CD4-positive, alpha-beta T cell treated with Interleukin-21 for 1 hour (primary cell): ENCODE results near the gene ATP8B4.
"Not testable (repeated sequence)": the region's sequence is repeated elsewhere in the genome, so short reads cannot be mapped to it uniquely, and the experiment has no call there.

Experiments
- DNase-seq: peaks from one replicate; pipeline ENCODE4 v3.0.0-alpha.2; 2020

Gene ATP8B4, protein sequence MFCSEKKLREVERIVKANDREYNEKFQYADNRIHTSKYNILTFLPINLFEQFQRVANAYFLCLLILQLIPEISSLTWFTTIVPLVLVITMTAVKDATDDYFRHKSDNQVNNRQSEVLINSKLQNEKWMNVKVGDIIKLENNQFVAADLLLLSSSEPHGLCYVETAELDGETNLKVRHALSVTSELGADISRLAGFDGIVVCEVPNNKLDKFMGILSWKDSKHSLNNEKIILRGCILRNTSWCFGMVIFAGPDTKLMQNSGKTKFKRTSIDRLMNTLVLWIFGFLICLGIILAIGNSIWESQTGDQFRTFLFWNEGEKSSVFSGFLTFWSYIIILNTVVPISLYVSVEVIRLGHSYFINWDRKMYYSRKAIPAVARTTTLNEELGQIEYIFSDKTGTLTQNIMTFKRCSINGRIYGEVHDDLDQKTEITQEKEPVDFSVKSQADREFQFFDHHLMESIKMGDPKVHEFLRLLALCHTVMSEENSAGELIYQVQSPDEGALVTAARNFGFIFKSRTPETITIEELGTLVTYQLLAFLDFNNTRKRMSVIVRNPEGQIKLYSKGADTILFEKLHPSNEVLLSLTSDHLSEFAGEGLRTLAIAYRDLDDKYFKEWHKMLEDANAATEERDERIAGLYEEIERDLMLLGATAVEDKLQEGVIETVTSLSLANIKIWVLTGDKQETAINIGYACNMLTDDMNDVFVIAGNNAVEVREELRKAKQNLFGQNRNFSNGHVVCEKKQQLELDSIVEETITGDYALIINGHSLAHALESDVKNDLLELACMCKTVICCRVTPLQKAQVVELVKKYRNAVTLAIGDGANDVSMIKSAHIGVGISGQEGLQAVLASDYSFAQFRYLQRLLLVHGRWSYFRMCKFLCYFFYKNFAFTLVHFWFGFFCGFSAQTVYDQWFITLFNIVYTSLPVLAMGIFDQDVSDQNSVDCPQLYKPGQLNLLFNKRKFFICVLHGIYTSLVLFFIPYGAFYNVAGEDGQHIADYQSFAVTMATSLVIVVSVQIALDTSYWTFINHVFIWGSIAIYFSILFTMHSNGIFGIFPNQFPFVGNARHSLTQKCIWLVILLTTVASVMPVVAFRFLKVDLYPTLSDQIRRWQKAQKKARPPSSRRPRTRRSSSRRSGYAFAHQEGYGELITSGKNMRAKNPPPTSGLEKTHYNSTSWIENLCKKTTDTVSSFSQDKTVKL

DNA sequence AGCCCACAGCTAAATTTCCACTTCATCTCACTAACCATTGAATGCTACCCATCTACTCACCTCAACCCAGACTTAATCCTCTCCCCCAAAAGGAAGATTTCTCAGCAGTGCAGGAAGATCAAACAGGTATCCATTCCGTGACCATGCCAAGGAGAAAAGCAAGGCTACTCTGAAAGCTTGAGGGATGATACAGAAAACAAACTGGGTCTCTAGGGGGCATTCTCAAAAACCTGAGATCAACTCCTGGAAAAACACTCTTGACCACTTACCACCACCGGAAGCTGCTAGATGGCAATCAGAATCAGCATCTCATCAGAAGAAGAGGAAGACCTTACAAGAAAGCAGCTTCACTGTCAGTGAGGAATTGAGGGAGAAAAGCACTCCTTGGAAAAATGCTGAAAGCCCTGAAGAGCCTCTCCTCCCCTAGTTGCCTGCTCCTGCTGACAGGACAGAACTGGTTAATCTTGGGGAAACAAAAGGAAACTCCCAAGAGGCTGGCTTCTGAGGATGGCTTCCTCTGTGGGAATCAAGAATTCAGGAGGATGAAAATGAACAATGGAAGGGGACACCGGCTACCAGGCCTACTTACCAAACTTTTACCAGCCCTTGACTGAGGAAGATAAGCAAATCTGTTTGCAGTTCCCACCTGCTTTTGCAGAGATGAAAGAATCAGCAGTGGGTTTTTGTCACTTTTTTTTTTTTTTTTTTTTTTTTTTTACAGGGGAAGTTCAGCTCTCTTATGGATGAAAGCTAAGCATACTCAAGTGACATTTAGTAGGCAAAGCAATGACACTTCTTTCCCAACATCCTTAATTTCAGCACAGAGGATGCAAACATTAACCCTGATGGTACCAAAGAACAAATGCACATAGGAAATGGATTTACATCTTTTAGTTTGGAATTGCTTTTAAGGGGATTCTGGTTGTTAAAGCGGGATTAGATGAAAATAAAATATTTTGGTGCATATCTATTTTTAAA lies at the start of gene ATP8B4:
Gene ATP8B4, minus strand, starts transcription at position 171 of the 978 bp plus-strand sequence. CDS start 12,267 bp downstream, outside the sequence.
- no peak for DNase-seq

DNA sequence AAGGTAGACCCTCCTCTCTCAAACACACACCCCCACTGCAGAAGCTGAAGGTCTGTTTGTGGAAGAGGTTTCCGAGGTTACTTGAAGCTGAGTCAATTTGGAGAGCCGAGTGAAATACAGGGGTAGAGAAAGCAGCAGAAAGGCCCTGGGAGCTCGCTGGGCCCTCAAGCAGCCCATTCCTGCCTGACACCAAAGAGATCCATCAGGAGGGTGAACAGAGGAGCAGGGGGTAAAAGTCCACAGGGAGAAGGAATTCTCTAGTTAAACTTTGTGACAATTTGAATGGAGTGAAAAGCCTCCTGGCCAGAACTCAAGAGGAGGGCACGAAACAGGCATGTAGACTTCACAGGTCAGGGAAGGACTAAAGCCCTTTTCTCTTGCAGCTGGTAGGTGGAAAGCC lies 49.3 kb upstream of the ATP8B4 start:
- no peak for DNase-seq

DNA sequence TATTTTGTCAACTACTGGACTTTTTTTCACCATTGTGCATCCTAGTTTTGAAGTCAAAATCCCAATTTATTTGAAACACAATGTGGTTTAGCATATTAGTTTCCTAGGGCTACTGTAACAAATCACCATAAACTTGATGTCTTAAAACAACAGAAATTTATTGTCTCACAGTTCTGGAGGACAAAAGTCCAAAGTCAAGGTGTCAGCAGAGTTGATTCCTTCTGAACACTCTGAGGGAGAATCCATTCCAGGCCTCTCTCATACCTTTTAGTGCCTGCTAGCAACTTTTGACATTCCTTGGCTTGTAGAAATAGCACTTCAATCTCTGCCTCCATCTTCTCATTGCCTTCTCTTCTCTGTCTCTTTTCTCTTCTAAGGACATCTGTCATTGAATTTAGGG lies 48.1 kb upstream of the ATP8B4 start:
- no peak for DNase-seq

DNA sequence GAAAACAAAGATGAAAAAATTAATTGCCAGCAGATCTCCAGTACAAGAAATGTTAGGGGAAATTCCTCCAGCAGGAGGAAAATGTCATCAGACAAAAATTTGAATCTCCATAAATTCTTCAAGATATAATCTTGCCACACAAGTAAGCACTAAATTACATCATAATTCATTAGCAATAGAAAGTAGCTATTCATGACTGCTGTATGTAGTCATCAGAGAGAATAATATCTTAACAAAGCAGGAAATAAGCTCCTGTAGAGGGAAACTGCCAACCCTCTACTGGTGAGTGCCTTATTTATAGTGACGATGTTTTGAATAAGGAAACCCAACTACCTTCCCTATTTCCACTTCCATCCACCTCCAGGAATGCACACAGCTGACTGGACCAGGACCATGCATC lies 47.2 kb upstream of the ATP8B4 start:
- DNase-seq: no peak

DNA sequence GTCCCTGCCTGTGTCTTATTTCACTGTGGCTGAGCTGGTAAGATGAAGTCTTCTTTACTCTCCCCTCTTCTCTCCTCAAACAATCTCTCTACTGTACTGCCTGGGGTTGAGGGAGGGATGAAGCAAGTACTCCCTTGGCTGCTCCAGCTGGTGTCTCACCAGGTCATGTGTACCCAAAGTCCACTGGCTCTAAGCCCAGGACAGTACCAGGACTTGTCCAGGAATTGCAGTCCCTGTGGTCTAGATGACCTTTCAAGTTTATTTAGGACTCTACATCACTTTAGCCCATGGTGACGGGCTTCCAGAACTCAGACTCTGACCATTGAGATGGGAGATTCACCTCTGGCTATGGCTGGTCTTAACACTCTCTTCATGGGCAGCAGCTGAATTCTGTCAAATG lies 45.4 kb upstream of the ATP8B4 start:
- no peak for DNase-seq

DNA sequence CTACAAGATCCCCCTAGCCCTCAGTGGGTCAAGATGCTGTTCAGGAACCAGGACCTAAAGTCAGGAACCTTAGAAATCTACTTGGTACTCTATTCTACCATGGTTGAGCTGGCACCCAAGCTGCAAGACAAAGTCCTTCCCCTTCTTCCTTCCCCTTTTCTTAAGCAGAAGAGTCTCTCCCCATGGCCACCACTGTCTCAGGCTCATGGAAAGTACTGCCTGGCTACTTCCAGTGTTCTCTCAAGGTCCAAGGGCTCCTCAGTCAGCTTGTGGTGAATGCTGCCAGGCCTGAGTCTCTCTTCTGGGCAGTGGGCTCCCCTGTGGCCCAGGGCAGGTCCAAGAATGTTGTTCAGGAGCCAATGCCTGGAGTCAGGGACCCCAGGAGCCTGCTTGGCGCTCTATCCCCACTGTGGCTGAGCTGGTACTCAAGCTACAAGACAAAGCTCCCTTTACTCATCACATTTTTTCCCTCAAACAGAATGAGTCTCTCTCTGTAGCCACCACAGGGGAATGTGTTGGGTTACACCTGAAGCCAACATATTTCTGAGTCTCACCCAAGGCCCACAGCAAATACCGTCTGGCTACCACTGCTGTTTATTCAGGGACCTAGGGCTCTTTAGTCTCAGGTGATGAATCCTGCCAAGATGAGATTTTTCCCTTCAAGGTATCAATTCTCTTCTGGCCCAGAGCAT lies 44.8 kb upstream of the ATP8B4 start:
- DNase-seq: no peak

DNA sequence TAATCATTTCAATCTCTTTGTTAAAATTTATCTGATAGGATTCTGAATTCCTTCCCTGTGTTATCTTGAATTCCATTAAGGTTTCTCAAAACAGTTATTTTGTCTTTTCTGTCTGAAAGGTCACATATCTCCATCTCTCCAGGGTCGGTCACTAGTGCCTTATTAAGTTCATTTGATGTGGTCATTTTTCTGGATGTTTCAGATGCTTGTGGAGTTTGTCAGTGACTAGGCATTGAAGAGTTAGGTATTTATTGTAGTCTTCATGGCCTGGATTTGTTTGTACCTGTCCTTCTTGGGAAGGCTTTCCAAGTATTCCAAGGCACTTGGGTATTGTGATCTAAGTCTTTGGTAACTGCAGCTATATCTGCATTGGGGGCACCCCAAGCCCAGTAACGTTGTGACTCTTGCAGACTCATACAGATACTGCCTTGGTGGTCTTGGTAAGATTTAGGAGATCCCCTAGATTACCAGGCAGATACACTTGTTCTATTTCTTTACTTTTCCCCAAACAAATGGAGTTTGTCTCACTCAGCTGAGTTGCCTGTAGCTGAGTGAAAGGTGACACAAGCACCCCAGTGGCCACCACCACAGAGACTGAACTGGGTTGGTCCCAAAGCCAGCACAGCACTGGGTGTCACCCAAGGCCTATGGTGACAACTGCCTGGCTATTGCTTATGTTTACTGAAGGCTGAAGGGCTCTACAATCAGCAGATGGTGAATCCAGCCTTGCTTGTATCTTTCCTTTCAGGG lies 44.1 kb upstream of the ATP8B4 start:
- DNase-seq: no peak

DNA sequence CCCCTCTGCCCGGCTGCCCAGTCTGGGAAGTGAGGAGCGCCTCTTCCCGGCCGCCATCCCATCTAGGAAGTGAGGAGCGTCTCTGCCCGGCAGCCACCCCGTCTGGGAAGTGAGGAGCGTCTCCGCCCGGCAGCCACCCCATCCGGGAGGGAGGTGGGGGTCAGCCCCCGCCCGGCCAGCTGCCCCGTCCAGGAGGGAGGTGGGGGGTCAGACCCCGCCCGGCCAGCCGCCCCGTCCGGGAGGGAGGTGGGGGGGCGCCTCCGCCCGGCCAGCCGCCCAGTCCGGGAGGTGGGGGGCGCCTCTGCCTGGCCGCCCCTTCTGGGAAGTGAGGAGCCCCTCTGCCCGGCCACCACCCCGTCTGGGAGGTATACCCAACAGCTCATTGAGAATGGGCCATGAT lies 39.2 kb upstream of the ATP8B4 start:
- not testable (repeated sequence) for DNase-seq

DNA sequence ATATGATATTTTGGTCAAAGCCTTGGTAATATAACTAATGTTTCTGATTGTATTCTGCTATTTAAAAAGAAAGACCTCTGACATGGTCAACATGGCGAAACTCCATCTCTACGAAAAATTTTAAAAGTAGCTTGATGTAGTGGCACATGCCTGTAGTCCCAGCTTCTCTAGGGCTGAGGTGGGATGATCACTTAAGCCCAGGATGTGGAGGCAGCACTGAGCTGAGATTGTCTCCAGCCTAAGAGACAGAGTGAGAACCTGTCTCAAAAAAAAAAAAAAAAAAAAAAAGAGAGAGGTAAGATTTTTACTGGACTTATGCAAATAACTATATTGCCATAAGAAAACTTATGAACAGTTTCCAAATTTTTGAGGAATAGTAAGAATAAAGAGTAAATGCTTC lies 32.4 kb upstream of the ATP8B4 start:
- no peak for DNase-seq

DNA sequence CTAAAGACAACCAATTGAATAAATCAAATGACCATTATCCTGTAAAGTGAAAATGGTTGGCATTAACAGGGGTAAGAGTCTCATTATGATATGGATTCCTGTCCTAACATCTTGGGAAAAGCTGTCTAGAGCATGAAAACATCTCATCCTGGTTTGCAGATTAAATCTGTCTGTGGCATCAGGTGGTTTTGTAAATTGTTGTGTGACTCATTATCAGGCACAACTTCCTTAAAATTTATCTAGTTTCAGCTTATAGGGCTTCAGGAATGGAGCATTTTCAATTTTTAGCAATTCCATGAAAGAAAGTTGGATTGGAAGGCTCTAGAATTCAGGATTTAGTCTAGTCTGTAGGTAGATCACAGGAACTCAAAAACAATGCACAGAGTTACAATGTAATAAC lies 31.8 kb upstream of the ATP8B4 start:
- DNase-seq: no peak

DNA sequence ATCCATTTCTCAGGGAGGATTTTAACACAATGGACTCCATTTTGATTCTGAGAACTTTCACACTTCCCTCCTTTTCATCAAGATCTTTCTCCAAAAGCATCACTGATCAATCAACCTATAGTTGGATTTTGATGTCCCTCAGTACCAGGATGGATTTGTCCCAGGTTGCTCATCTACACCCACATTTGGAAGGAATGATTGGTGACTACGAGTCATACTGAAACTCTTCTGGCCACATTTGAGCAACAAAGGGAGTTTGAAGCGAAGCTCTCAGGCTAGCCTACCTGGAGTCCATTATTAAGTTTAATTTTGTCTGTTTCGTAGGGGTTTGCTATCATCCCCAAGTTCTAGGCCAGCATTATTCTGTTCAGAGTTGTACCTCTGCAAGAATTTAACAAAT lies 31.3 kb upstream of the ATP8B4 start:
- no peak for DNase-seq

DNA sequence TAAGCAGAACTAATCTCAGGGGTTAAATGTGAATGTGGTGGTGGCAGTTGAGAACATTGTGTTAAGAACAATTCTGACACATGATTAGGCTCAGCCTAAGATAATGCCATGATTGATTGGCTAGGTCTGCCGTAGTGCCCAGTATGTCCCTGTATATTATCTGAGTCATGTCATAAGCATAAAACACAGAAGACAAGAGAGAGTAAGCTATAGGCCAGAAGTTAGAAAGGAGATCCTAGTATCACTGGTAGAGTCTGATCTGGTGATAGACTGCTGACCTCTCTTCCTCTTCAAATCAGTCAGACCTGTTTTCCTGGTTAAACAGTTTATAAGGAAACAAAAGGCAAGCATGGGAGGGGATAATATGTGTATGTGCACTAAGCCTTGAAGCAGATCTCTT lies 30.1 kb upstream of the ATP8B4 start:
- DNase-seq: no peak

DNA sequence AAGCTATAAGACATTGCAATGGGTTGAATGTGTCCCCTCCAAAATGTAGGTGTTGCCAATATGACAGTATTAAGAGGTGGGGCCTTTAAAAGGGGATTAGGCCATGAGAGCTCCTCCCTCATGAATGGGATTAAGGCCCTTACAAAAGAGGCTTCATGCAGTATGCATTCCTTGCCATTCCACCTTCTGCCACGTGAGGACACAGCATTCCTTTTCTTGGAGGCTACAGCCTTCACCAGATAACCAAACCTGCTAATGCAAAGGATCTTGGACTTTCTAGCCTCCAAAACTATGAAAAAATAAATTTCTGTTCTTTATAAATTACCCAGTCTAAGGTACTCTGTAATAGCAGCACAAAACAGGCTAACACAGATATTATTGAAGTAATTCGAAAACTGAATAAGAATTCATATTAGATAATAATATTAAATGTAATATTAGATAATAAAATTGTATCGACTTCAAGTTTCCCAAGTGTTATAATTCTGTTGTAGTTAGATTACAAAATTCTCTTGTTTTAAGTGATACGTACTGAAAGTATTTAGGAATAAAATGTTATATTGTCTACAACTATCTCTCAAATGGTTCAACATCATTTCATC lies 29.4 kb upstream of the ATP8B4 start:
- no peak for DNase-seq

DNA sequence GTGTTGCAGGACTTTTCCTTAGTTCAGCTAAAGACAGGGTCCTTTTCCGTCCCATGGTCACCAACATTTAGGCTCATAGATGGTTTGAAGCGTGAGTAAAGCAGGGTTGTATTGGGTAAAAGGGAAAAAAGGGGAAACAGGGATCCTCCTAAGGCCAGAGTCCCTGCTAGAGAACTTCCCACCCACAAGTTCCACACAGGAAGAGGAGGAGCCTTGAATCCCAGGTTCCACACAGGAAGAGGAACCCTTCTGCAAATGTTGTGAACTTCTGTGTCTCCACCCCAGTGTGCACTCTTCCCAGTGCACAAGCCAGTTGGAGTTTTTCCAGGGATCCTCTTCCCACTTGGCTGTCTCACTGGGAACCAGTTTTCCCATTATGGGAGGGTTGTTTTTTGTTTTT lies 27.6 kb upstream of the ATP8B4 start:
- no peak for DNase-seq

DNA sequence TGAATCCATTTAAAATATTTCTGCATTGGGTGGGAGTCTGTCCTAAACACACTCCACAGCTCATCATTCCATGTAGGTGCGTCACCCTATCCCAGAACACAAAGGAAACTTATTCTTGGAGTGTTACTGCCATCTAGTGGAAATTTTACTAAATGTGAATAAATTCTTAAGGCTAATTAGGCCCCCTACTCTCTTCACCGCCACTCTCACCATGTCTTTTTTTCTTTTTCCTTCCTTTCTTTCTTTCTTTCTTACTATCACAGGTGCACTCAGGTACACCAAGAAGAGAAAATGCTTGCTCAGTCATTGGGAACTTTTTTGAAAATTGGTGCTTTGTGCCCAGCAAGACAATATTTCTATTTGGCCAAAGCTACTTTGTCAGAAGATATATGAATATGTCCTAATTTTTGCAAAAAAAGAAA lies 26.4 kb upstream of the ATP8B4 start:
- peak; percentile 55 for DNase-seq

DNA sequence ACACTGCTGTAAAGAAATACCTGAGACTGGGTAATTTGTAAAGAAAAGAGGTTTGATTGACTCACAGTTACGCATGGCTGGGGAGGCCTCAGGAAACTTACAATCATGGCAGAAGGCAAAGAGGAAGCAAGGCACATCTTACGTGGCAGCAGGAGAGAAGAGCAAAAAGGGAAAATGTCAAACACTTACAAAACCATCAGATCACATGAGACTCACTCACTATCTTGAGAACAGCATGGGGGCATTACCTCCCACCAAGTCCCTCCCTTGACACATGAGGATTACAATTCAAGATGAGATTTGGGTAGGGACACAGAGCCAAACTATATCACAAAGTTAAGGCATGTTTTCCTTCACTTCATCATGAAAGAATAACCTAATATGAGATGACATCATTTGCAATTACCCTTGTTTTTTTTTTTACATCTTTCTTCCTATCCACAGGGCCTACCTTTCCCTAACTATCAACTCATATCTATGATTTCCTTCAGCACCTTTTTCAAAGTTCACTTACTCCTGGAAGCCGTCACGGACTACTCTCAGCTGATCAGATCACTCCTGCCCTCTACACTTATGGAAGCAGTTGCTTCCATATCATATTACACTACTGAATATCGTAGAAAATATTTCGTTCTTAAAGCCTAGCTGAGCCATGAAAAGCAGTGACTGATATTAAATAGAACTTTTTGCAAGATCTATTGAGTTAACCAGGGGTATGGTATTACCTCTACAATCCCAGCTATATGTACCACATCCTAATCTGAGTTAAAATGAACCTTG lies 25.5 kb upstream of the ATP8B4 start:
- DNase-seq: no peak

DNA sequence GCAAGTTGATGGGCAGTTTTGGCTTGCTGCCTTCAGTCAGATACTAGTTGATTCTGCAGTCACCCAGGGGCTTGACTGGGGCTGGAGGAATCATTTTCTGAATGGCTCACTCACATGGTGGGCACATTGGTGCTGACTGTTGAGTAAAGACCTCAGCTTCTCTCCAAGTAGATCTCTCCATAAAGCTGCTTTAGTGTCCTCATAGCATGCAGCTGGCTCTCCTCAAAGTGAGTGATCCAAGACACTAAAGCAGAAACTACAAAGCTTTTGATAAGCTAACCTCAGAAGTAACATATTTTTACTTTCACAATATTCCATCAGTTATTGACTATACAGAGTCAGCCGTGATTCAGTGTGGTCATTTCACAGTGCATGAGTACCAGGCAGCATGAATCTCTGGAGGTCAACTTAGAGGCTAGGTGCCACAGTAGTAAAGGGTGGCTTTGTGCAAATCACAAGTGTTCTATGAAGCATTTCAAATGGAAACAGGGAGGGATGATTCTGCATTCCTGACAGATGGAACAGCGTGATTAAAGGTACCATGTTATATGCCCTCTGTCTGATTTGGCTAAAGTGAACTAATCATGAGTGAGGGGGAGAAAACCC lies 24.3 kb upstream of the ATP8B4 start:
- no peak for DNase-seq

DNA sequence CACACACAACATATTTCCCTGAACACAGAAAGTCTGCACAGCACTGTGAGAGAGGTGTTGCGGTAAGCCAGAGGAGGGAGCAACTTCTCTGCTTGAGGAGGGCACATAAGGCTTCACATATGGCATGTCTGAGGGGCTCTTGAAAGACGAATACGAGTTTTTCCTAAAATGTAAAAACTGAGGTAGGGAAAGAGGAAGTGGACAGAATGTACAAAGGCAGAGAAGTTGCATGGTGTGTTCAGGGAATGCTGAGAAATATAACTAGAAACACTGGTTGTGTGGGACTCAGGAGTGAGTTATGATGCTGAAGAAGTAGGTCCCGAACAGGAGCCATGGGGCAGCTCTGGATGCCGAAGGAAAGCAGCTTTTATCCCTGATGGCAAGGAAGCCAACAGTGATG lies 22.8 kb upstream of the ATP8B4 start:
- no peak for DNase-seq

DNA sequence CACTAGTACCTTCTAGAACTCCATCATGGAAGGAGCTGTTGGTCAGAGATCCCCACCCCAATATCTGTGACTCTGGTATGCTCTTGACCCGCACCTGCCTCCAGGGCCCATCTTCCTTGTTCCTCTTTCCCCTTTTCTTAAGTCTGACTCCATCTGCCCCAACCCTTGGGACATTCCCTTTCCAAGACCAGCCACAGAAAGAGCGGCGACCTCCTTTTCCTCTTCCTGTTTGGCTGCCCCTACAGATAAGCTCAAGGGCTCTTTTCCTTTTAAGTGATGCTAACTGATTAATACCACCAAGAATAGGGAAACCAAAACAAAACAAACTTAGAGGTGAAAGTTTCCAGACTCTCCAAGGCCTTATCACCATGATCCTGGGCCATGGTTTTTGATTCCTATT lies 21.9 kb upstream of the ATP8B4 start:
- no peak for DNase-seq
